AG09319 (cell line): ENCODE measurements around the gene NELL1.

Experiments used
- DNase-seq: peaks from one replicate; pipeline ENCODE4 v3.0.0-alpha.2; 2010; ENCODE audit warnings: low read depth; ENCODE audit errors: extremely low read depth
- CTCF ChIP-seq: IDR thresholded peaks from 2 replicates; pipeline ENCODE4 v1.5.1; 2011; ENCODE audit warnings: low read depth, mild to moderate bottlenecking, inconsistent platforms, low read length, moderate library complexity

NELL1 gene

GRCh38 chr11:21385669-21386440 is 716.5 kb downstream of the NELL1 start:
- no peak for TF ChIP-seq CTCF
- no peak for DNase-seq

GRCh38 chr11:21390430-21390829 is 721.0 kb downstream of the NELL1 start:
- TF ChIP-seq CTCF: no peak
- DNase-seq: no peak

DNA sequence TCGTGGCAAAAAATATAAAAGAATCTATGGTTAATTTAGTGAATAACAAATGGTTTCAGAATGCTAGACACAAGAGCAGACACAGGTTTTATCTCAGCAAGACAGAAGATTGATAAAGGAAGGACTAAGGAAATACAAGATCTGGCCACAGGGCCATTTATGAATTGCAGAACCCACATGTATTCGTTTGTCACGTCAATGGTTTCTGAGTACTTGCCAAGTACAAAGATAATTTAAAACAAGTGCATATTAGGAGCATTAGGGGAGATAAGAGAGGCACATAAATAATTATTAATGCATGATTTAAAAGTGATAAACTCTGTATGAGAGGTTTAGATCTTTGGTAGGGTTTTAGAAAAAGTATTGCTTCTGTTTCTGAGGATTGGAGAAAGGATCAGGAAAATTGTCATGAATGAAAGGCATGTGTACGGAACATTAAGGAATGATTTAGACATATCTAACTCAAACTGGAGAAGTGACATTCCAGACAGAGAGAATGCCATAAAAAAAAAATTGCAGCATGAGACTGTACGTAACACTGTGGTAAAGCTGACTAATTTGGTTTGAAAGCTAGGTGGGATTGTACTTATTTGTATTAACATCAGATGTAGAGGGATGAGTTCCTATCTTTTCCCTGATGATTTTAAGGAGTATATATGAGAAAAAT is 727.1 kb downstream of the NELL1 start:
- no peak for DNase-seq
- TF ChIP-seq CTCF: no peak

DNA sequence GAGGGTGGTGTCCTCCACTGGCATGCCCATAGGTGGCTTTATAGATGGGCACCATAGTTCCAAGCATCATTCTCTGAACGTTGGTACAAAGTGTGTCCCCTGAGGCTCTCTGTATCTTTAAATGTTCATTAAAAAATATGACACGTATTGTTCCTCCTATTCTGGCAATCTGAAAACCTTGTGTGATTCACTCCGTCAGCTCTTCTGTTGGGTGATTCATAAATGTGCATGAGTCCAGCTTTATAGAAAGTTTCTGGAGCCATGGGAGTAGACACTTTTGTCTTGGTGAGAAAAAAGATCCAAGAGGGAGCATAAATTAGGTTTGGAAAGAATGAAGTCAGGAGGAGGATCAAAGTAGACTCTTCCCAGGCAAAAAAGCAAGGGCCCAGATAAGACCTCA is 728.8 kb downstream of the NELL1 start:
- no peak for TF ChIP-seq CTCF

DNA sequence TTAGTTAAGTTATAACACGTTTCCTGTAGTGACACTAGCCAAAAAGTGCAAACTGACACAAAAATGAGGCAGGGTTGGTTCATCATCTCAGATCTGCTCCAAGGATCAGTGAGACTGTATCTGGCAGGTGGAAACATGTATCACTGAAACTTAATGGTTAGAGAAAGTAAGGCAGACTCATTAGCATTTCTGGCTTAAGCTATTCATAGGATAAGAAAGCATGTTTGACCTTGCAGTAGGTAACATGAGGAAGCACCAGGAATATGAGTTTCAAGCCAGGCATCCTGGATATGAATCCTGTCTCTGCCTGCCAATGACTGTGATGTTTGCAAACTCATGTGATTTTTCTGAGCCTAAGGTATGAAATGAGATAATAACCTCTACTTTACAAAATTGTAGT is 732.1 kb downstream of the NELL1 start:
- TF ChIP-seq CTCF: no peak

More for the DNA sequence above, 728.8 kb downstream of the NELL1 start:
- no peak for DNase-seq

GRCh38 chr11:21402274-21402673 is 732.9 kb downstream of the NELL1 start:
- DNase-seq: no peak
- TF ChIP-seq CTCF: no peak

More for the DNA sequence above, 732.1 kb downstream of the NELL1 start:
- DNase-seq: no peak

DNA sequence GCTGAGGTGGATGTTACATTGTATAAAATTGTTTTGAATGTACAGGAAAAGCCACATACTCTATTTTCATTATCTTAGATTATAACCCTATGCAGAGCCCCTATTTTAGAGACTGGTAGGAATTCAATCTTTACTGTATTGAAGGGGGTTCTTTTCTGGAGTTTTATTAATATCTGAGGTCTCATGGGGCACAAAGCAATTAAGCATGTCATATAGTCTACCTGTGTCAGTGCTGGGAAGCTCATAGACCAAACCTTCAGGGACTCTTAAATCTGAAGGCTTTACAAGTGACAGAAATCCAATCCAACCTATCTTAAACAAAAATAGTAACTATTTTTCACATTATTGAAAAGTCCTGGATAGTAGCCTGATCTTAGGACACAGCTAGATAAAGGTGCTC is 733.7 kb downstream of the NELL1 start:
- TF ChIP-seq CTCF: no peak
- no peak for DNase-seq
